Measurements from ENCODE around the gene C2CD3. TPM values are rescaled to one million over a fixed set of nuclear protein-coding genes. Genes with fewer than 3 reads are reported as not detected.

C2CD3 gene
- total RNA-seq, 1 experiment from 2014 or later: 13.9 TPM

DNA sequence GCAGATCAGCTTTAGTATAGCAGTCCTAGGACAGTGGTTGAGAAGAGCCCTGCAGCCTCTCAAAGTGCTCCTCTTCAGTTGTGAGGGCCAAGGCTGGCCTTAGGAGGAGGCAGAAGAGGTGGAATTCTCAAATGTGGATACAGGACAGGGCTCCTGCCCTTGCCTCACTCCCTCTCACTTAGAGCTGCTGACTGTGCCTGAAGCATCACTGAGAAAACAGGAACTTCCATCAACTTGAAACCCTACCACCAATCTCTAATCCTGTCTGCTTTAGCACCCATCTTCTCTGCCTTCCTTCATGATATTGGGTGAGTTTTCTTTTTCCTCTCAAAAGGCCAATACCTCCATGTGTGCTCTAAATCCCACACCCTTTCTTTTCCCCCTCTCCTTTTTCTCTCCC, 147.5 kb downstream of the C2CD3 start:
- H3K27me3 ChIP-seq (replicated peaks): no peaks in the 10 kb centered on the region
- H3K4me1 ChIP-seq (replicated peaks): peaks cover 20% of the 10 kb centered on the region; the same call in 1 of the 2 replicates
- H3K27ac ChIP-seq: no peak overlapping the region
- DNase-seq (ENCODE audit: low read depth in 1 of 2, low spot score in 2 of 2): no peak
- no peaks in the 10 kb centered on the region for H3K9me3 ChIP-seq (replicated peaks)
- no peaks in the 10 kb centered on the region for H3K36me3 ChIP-seq
- H3K4me3 ChIP-seq: no peak overlapping the region

DNA sequence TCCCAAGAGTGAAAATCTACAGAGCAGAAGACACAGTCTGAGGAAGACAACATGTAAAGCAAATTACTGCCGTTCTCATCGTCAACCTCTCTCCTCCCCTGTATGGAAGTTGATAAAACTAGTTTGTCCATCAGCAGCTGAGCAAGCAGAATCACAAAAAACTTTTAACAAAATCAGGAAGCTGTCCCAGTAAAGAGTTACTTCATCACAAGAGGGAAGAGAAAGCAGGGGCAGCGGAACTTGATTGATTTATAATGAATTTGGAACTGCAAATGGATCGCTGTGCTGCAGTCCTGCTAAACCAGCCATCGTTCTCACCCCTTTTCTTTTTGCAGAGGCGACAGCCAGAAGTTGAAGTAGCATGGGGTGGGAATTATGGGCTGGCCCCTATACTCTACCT, 148.3 kb downstream of the C2CD3 start:
- no peak for DNase-seq (ENCODE audit: low read depth in 1 of 2, low spot score in 2 of 2)
- Histone ChIP-seq H3K4me1 (replicated peaks) (peaks cover 20% of the 10 kb centered on the region; the same call in 1 of the 2 replicates), H3K9me3 (replicated peaks) (no peaks in the 10 kb centered on the region), H3K36me3 (no peaks in the 10 kb centered on the region), H3K27ac (no peak overlapping the region), H3K27me3 (replicated peaks) (no peaks in the 10 kb centered on the region), H3K4me3 (no peak overlapping the region)

DNA sequence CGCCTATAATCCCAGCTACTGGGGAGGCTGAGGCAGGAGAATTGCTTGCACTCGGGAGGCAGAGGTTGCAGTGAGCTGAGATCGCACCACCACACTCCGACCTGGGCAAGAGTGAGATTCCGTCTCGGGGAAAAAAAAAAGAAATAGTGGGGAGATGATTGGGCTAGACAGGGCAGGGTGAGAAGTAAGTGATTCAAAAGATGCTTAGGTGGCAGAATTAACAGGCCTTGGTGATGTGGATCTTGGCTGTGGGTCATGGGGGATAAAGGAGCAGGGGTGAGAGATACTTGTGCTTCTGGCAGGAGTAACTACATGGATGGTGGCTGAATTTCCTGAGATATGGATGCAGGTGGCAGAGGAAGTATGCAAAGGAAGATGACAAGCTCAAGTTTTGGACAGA, 148.8 kb downstream of the C2CD3 start:
- Histone ChIP-seq H3K4me3 (no peak overlapping the region), H3K27ac (no peak overlapping the region), H3K9me3 (replicated peaks) (no peaks in the 10 kb centered on the region), H3K36me3 (no peaks in the 10 kb centered on the region), H3K4me1 (replicated peaks) (peaks cover 16% of the 10 kb centered on the region; the same call in 1 of the 2 replicates), H3K27me3 (replicated peaks) (no peaks in the 10 kb centered on the region)
- no peak for DNase-seq (ENCODE audit: low read depth in 1 of 2, low spot score in 2 of 2)

DNA sequence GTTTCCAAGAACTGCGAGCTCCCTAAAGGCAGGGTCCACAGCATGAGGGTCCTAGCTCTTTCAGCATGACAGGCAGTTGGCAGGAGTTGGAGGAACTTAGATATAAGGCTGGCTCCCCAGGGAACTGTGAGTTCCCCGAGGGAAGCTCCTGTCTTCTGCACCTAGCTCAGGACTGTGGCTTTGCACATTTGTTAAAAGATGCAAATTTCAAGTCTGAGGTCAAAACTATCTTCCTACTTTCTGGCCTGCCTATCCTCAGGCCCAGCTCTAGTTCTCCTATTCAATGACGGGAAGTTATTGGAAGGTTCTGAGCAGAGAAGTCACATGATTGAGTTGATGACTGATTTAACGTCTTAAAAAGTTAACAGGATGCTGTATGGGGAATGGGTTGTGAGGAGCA, 150.3 kb downstream of the C2CD3 start:
- no peak overlapping the region for H3K4me3 ChIP-seq
- no peak overlapping the region for H3K27ac ChIP-seq
- H3K4me1 ChIP-seq (replicated peaks): peaks cover 3% of the 10 kb centered on the region; the same call in 1 of the 2 replicates
- no peak for DNase-seq (ENCODE audit: low read depth in 1 of 2, low spot score in 2 of 2)
- no peaks in the 10 kb centered on the region for H3K27me3 ChIP-seq (replicated peaks)
- no peaks in the 10 kb centered on the region for H3K9me3 ChIP-seq (replicated peaks)
- H3K36me3 ChIP-seq: no peaks in the 10 kb centered on the region

DNA sequence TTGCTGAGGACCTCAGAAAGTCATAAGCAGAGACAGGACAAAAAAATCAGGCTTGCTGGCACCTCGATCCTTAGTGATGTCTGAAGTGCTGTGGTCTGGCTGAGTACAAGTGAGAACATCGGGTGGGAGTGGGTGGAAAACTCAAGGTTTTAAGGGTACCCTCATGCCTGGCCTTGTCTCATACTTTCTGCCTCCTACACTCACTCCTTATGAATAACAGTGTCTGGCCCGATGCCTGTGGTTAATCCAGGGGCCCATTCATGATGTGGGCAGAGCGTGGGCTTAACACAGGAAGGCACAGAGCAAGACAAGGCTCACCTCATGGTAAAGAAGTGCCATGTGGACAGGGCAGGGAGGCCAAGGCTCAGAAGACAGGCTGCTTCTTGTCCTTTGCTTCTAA, 150.9 kb downstream of the C2CD3 start:
- no peak for DNase-seq (ENCODE audit: low read depth in 1 of 2, low spot score in 2 of 2)
- Histone ChIP-seq H3K27ac (no peak overlapping the region), H3K36me3 (no peaks in the 10 kb centered on the region), H3K4me3 (no peak overlapping the region), H3K9me3 (replicated peaks) (no peaks in the 10 kb centered on the region), H3K4me1 (replicated peaks) (no peaks in the 10 kb centered on the region; the same call in 1 of the 2 replicates), H3K27me3 (replicated peaks) (no peaks in the 10 kb centered on the region)

DNA sequence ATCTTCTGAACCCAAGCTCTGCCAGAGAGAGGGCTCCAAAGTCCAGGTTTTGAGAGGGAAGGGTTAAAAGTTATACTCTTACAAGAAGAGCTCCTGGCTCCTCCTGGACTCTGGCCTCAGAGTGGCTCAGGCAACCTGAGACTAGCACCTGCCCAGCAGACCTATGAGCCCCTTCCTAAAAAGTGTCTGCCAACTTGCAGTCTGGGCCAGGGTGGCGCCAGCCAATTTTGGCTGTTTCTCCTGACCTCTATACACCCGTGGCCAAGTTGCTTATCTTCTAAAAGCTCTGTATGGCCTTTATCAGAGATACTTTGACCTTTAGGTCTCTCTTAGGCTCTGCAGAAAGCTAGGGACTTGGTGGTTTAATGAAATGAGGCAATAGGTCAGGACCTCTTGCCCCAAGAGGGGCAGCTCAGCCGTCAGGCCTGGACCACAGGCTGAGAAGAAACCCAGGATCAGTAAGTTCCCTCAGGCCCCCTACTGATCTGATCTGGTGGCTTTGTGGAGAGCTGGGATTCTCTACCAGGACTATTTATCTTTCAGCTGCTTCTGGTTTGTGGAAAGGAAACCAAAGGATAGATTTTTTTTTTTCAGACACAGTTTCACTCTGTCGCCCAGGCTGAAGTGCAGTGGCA, 151.6 kb downstream of the C2CD3 start:
- H3K27ac ChIP-seq: no peak overlapping the region
- H3K4me3 ChIP-seq: no peak overlapping the region
- H3K9me3 ChIP-seq (replicated peaks): no peaks in the 10 kb centered on the region
- H3K36me3 ChIP-seq: no peaks in the 10 kb centered on the region
- DNase-seq (ENCODE audit: low read depth in 1 of 2, low spot score in 2 of 2): no peak
- H3K27me3 ChIP-seq (replicated peaks): no peaks in the 10 kb centered on the region
- no peaks in the 10 kb centered on the region for H3K4me1 ChIP-seq (replicated peaks)

DNA sequence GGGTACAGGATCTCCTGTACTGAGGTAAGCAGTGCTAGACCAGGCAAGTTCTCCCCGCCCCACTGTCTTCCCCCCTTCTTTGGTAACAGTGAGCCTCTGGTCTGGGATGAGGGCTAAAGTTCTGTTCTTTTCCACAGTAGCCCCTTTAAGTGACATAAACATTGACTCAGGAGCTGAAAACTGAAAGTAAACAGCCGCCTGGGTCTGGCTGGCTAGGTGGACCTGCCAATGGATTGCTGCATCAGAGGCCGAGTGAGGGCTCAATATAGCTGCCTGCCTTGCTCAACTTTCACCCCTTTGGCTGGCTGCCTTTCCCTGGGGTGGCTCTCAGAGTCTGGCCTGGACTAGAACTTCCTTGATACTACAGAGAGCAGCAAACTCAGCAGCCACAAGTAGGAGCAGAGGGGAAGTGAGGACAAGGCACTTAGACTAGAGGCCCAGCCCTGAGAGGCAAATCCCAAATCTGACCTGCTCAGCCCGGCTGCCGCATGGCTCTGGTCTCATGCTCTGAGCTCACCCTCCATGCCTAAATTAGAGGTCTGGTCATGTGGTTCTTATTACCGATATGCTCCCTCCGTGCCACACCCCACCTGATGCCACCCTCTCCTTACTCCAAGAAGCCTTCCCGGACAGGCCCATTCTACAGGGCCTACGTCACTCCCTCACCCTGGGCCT, 152.3 kb downstream of the C2CD3 start:
- no peak for DNase-seq (ENCODE audit: low read depth in 1 of 2, low spot score in 2 of 2)
- Histone ChIP-seq H3K4me1 (replicated peaks) (no peaks in the 10 kb centered on the region), H3K36me3 (no peaks in the 10 kb centered on the region), H3K27me3 (replicated peaks) (no peaks in the 10 kb centered on the region), H3K9me3 (replicated peaks) (no peaks in the 10 kb centered on the region), H3K27ac (no peak overlapping the region), H3K4me3 (no peak overlapping the region)

DNA sequence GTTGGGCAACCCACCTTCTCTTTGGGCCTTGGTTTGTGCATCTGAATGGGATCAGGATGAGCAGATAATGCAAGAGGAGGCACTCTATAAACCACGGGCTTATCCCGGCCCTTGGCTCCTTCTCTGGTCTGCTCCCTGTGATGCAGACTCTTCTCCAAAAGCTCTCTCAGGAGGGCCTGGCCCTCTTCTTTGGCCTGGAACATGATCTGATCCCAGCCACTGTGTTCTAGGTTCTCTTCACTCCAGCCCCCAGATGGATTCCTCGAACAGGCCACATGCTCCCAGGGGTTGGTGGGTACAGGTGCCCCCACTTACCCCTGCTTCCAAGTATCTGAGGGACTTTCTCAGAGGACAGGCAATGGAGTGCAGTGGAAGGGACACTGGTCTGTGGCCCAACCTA, 153.2 kb downstream of the C2CD3 start:
- no peak overlapping the region for H3K4me3 ChIP-seq
- H3K9me3 ChIP-seq (replicated peaks): no peaks in the 10 kb centered on the region
- no peak overlapping the region for H3K27ac ChIP-seq
- H3K36me3 ChIP-seq: no peaks in the 10 kb centered on the region
- DNase-seq (ENCODE audit: low read depth in 1 of 2, low spot score in 2 of 2): no peak
- H3K27me3 ChIP-seq (replicated peaks): no peaks in the 10 kb centered on the region
- H3K4me1 ChIP-seq (replicated peaks): no peaks in the 10 kb centered on the region

DNA sequence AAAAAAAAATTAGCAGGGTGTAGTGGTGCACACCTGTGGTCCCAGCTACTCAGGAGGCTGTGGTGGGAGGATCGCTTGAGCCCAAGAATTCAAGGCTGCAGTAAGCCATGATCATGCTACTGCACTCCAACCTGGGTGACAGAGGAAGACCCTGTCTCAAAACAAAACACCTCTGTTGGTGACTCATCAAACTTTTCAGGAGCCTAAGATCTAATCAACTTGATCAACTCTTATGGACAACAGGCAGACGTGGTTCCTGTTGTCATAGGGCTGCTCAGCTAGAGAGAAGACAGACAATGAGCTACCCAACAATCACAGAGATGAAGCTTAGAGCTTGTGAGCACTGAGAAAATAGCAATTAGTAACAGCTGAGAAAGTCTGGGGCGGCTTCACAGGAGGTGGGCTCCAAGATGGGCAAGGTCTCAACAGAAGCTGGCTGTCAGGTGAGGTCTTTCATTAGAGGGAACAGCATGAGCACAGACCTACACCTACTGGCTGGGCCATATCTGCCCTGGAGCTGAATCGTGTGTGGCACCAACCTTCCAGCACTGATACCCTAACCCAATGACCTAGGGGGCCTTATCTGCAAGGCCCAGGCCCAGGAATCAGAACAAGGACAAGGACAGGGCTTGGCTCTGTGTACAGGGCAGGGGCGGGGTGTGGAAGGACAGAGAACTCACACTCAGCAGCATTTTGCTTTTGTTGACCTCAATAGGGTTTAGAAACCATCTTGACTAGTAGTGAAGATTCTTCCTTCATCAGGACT, 154.7 kb downstream of the C2CD3 start:
- no peak overlapping the region for H3K27ac ChIP-seq
- H3K36me3 ChIP-seq: no peaks in the 10 kb centered on the region
- no peak overlapping the region for H3K4me3 ChIP-seq
- H3K9me3 ChIP-seq (replicated peaks): no peaks in the 10 kb centered on the region
- H3K27me3 ChIP-seq (replicated peaks): no peaks in the 10 kb centered on the region
- DNase-seq (ENCODE audit: low read depth in 1 of 2, low spot score in 2 of 2): no peak
- H3K4me1 ChIP-seq (replicated peaks): no peaks in the 10 kb centered on the region

DNA sequence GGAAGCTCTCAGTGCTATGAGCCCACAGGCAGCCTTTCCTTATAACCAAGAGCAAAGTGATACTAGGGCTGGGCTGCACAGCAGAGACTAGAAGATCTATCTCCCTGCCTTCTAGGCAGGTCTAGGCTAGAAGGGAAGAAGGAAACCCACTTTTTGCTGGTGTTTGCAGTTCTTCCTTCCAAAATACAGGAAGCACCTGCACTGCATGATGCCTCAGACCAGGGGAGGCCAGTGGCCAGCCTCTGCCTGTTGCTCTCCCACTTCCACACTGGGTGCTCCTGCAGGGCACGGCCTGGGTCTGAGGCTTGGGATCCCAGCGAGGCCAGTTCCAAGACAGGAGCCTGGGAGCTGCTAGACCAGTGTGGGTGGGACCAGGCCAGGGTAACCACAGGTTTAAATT, 155.9 kb downstream of the C2CD3 start:
- no peaks in the 10 kb centered on the region for H3K27me3 ChIP-seq (replicated peaks)
- no peaks in the 10 kb centered on the region for H3K36me3 ChIP-seq
- DNase-seq (ENCODE audit: low read depth in 1 of 2, low spot score in 2 of 2): no peak
- H3K4me1 ChIP-seq (replicated peaks): no peaks in the 10 kb centered on the region
- H3K4me3 ChIP-seq: no peak overlapping the region
- H3K27ac ChIP-seq: no peak overlapping the region
- H3K9me3 ChIP-seq (replicated peaks): no peaks in the 10 kb centered on the region

DNA sequence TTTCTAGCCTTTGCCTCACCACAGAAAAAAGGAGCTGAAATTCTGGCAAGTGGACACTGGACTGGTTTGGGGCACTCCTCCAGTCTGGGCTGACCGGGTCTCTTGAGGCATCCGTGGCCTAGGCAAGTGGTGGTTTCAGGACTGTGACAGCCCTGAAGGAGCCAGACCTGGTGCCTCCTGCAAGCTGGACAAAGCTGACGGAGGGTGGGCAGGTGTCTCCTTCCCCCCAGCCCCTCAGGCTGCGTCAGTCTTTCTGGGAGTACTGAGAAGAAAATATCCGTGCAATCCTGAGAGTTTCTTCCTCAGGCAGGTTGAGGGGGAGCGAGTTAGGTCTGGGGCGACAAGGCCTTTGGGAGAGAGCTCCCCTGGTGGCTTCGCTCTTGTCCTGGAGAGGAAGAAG, 157.7 kb downstream of the C2CD3 start:
- H3K27ac ChIP-seq: no peak overlapping the region
- H3K9me3 ChIP-seq (replicated peaks): no peaks in the 10 kb centered on the region
- no peak for DNase-seq (ENCODE audit: low read depth in 1 of 2, low spot score in 2 of 2)
- no peak overlapping the region for H3K4me3 ChIP-seq
- no peaks in the 10 kb centered on the region for H3K27me3 ChIP-seq (replicated peaks)
- H3K4me1 ChIP-seq (replicated peaks): no peaks in the 10 kb centered on the region
- H3K36me3 ChIP-seq: no peaks in the 10 kb centered on the region

DNA sequence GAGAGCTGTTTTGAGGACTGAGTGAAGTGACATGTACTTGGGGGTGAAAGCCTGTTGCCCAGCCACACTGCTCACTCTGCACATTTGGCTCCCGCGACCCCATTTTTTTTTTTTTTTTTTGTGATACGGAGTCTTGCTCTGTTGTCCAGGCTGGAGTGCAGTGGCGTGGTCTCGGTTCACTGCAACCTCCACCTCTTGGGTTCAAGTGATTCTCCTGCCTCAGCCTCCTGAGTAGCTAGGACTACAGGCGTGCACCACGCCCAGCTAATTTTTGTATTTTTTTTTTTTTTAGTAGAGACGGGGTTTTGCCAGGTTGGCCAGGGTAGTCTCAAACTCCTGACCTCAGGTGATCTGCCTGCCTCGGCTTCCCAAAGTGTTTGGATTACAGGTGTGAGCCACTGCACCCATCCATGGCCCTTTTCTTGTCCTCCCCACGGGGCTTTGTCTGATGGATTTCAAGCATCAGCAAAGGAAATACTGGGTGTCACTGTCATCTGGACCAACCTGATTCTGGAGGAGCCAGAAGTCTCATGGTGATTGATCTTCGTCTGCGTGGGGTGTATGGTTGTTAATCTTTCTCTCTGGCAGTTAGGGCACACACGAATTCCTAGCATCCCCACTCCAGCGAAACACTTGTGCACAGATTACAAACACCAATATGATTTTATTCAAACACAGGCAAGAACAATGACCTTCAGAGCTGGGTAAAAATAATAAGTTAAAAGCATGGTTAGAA, 158.6 kb downstream of the C2CD3 start:
- H3K4me1 ChIP-seq (replicated peaks): no peaks in the 10 kb centered on the region
- H3K27me3 ChIP-seq (replicated peaks): no peaks in the 10 kb centered on the region
- H3K4me3 ChIP-seq: no peak overlapping the region
- DNase-seq (ENCODE audit: low read depth in 1 of 2, low spot score in 2 of 2): no peak
- no peaks in the 10 kb centered on the region for H3K36me3 ChIP-seq
- no peaks in the 10 kb centered on the region for H3K9me3 ChIP-seq (replicated peaks)
- no peak overlapping the region for H3K27ac ChIP-seq

DNA sequence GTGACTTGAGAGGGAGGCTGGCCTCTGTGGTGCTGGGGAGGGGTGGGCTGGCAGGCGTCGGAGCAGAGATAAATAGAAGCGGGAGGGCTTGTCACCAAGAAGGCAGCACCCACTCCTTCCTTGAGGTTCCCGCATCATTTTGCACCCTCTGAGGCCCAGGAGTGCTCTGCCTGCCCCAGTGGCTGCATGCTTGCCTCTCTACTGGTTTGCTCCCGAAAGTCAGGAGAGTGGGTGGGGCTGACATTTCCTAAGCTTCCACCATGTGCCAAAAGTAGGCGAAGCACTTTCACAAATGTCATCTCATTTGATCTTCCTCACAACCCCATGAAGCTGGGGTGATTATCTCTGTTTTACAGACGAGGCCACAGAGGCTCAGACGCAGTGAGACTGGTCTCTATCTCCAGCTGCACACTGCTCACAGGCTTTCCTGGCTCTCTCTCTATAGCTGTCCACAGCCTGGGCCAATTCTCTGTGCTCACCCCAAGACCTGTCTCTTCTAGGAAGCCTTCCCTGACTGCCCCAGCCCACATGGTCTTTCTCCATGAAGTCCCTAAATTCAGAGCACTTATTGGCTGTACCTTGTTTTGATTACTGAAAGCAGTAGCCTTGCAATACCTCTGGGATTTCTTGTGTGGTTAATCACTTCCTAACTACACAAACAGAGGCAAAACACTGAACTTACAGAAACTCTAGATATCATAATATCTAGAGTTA, 159.3 kb downstream of the C2CD3 start:
- Histone ChIP-seq H3K27me3 (replicated peaks) (no peaks in the 10 kb centered on the region), H3K4me1 (replicated peaks) (no peaks in the 10 kb centered on the region), H3K36me3 (no peaks in the 10 kb centered on the region), H3K4me3 (no peak overlapping the region), H3K9me3 (replicated peaks) (no peaks in the 10 kb centered on the region), H3K27ac (no peak overlapping the region)
- no peak for DNase-seq (ENCODE audit: low read depth in 1 of 2, low spot score in 2 of 2)

Measured in SJSA1 (cell line).